GM10248 (cell line): Measurements from ENCODE around the gene FFAR1.

ENCODE experiments used
- CTCF ChIA-PET: fragments of 300-600 bp; sonication (Branson Sonifier 250); formaldehyde crosslinking; extraction: SDS; loops from one replicate; lab custom pipeline; 2021; ENCODE audit warnings: antibody characterized with exemption; lab: Yijun Ruan, JAX
- POLR2A ChIA-PET: fragments of 350-650 bp; sonication (Branson Sonifier 250); formaldehyde crosslinking; extraction: SDS; loops from one replicate; lab custom pipeline; 2020; ENCODE audit warnings: antibody characterized with exemption; lab: Yijun Ruan, JAX
- DNase-seq: peaks from one replicate; pipeline ENCODE4 v3.0.0; 2012; ENCODE audit errors: extremely low spot score
- TF ChIP-seq, protein P1 (sequence below): IDR thresholded peaks from 2 replicates; pipeline ENCODE4 v1.5.1; 2012; ENCODE audit warnings: mild to moderate bottlenecking, low read depth; ENCODE audit errors: extremely low read depth, missing control alignments, control extremely low read depth

FFAR1 gene

GRCh38 chr19:35344511-35345031, 3.1 kb upstream of the FFAR1 start:
- ChIA-PET CTCF (interaction anchor here (1.0 to 5.8 kb wide), 4 partner anchors 13 to 166 kb away, joined by 3 to 26 read pairs (median 5); no protein-coding TSS in a partner anchor), POLR2A (interaction anchor here (0.7 to 1.3 kb wide), 3 partner anchors 12 to 14 kb away, joined by 3 to 5 read pairs (median 3); no protein-coding TSS in a partner anchor)
- TF ChIP-seq, protein P1, sequence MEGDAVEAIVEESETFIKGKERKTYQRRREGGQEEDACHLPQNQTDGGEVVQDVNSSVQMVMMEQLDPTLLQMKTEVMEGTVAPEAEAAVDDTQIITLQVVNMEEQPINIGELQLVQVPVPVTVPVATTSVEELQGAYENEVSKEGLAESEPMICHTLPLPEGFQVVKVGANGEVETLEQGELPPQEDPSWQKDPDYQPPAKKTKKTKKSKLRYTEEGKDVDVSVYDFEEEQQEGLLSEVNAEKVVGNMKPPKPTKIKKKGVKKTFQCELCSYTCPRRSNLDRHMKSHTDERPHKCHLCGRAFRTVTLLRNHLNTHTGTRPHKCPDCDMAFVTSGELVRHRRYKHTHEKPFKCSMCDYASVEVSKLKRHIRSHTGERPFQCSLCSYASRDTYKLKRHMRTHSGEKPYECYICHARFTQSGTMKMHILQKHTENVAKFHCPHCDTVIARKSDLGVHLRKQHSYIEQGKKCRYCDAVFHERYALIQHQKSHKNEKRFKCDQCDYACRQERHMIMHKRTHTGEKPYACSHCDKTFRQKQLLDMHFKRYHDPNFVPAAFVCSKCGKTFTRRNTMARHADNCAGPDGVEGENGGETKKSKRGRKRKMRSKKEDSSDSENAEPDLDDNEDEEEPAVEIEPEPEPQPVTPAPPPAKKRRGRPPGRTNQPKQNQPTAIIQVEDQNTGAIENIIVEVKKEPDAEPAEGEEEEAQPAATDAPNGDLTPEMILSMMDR = no peak
- no peak for DNase-seq

- TF ChIP-seq, protein P1 = no peak
- DNase-seq = no peak
- ChIA-PET CTCF (interaction anchor here (1.4 to 5.8 kb wide), 3 partner anchors 14 to 149 kb away, joined by 5 to 26 read pairs (median 5); no protein-coding TSS in a partner anchor), POLR2A (interaction anchor here (0.6 to 1.0 kb wide), 4 partner anchors 10 to 79 kb away, joined by 3 to 8 read pairs (median 4); no protein-coding TSS in a partner anchor)
These were observed 2.0 kb upstream of the FFAR1 start for GRCh38 chr19:35345671-35346111.

- DNase-seq = peak; percentile 78
- POLR2A ChIA-PET = interaction anchor here (0.6 to 1.7 kb wide), 8 partner anchors 8 to 85 kb away, joined by 3 to 16 read pairs (median 3); partner anchors contain the start of gene MAG
- TF ChIP-seq, protein P1 = no peak
- CTCF ChIA-PET = interaction anchor here (1.4 to 5.8 kb wide), 4 partner anchors 9 to 164 kb away, joined by 3 to 26 read pairs (median 4); no protein-coding TSS in a partner anchor
These were observed 1.3 kb upstream of the FFAR1 start for GRCh38 chr19:35346193-35347052.

DNA sequence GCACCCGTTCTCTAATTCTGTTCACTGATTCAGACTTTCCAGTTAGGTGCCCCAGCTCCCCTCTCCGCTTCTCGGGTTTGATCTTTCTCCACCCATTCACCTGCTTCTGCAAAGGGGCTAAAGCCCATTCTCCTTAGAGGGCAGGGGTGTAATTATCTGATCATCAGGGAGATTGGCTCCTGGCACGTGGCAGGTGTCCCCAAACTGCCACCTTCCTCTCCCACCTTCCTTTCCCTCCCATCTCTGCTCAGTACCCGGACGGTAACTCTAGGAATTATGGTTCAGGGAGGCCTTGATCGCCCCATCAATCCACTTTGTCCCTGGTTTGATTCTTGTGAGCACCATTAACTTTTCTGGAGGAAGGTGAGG, 212 bp downstream of the FFAR1 start:
- TF ChIP-seq, protein P1 = no peak
- no peak for DNase-seq
- ChIA-PET POLR2A (interaction anchor here (0.7 to 1.7 kb wide), 4 partner anchors 10 to 17 kb away, joined by 3 to 16 read pairs (median 4); no protein-coding TSS in a partner anchor), CTCF (interaction anchor here (1.4 to 5.8 kb wide), 4 partner anchors 8 to 162 kb away, joined by 3 to 26 read pairs (median 4); no protein-coding TSS in a partner anchor)

GRCh38 chr19:35348911-35349611, 1.4 kb downstream of the FFAR1 start:
- ChIA-PET POLR2A (interaction anchor here (1.1 kb wide), 1 partner anchor 123 kb away, joined by 3 read pairs; no protein-coding TSS in a partner anchor), CTCF (interaction anchor here (0.9 to 5.8 kb wide), 6 partner anchors 17 to 146 kb away, joined by 3 to 26 read pairs (median 4); no protein-coding TSS in a partner anchor)
- TF ChIP-seq, protein P1 = no peak
- peak; percentile 17 for DNase-seq
